Kidney tubule cell (primary cell): ENCODE data around the gene LANCL1.
"Not testable (repeated sequence)": the region's sequence is repeated elsewhere in the genome, so short reads cannot be mapped to it uniquely, and the experiment has no call there.

Experiments used
- DNase-seq: peaks from one replicate; pipeline ENCODE4 v3.0.0-alpha.2; 2018; ENCODE audit warnings: low spot score

Gene LANCL1

DNA sequence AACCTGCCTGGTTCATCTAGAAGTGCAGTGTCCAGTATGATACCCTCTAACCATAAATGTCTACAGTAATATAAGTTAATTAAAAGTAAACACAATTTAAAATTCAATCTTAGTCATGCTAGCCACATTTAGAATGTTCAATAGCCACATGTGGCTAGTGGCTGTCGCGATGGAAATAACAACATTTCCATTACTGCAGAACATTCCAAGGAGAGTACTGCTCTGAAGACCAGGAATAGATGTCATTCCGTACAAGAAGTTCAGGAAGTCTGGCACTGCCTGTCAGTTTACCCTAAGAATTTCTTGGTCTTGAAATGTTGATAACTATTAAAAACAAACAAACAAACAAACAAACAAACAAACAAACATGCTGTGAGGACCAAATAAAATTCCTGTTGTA is 17.2 kb downstream of the LANCL1 start:
- DNase-seq: no peak

DNA sequence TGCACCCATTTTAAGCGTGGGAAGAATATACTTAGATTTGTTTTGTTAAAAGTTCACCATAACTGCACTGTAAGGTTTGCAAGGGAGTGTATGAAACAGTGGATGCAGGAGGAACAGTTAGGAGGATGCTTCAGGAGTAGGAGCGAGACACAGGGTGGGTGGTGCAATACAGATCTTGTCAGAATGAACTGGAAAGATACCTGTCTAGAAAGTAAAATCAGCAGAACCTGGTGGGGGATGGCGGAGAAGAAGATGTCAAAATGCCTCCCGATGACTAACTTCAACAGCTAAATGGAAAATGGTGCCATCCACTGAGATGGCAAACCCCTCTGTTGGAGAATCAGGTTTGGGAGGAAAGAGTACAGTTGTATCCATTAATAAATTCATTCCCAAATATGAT is 18.2 kb downstream of the LANCL1 start:
- DNase-seq: no peak

DNA sequence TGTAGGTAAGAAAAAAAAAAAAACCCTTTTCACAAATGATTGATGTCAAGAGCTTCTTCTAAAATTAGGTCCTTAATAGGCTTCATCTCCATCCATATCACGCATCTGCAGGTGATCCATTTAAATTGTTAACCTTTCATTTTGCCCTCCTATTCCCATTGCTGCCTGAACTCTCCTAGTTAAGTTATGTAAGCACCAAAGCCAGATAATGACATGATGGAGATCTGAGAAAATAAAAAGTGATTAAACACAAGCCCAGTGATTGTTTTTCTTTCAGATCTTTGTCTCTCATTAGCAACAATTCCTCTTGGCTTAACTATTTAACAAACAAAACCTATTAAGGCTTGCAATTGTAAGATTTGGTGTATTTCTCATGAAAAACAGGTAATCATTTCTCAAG is 20.0 kb downstream of the LANCL1 start:
- no peak for DNase-seq

DNA sequence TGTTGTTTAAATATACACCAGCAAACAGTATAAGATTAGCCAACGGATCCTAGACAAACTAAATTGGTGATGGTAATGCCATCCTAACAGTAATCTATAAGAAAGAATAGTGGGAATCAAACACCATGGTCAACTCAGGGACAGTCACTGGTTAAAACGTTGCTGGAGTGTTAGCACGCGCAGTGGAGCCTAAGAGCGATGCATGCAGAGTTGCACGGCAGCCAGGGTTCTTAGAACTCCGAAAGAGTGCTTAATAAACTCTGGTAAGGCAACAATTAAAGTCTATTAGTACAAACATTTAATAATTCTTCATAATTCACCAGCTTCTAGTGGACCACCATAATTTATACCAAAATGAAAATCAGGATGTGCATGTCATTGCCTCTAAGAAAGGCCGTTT is 22.2 kb downstream of the LANCL1 start:
- no peak for DNase-seq

DNA sequence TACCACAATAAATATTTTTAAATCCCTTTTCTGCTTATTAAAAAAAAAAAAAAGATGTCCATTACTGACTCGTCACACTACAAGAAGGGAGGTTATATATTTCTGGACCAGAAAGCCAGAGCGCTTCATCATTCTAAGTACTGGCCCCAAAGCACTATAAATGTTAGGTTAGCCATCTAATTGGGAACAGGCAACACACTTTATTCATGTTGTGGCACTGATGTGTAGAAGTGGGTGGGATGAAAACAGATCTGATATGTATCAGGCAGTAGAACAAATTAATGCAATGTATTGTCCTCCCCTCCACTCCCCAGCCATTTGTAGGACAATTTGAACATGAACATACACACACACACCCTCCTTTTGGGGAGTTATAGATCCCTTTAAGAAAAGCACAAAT is 24.4 kb downstream of the LANCL1 start:
- DNase-seq: no peak

DNA sequence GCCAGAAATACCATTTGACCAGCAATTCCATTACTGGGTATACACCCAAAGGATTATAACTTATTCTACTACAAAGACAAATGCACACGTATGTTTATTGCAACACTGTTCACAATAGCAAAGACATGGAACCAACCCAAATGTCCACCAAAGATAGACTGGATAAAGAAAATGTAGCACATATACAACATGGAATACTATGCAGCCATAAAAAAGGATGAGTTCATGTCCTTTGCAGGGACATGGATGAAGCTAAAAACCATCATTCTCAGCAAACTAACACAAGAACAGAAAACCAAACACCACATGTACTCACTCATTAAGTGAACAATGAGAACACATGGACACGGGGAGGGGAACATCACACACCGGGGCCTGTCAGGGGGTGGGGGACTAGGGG is 25.6 kb downstream of the LANCL1 start:
- DNase-seq: not testable (repeated sequence)

DNA sequence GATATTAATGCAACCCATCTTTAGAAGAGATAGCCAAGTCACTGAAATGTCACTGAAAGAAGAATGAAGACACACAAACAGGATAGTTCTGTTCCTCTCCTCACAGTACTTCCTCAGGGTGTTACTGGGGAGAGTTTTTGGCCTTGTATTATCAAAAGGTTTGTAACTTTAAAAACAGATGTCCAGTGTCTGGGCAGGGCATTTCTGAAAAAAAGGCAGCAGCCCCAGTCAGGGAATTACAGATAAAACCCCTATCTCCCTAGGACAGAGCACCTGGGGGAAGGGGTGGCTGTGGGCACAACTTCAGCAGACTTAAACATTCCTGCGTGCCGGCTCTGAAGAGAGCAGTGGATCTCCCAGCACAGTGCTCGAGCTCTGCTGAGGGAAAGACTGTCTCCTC is 30.8 kb downstream of the LANCL1 start:
- no peak for DNase-seq

DNA sequence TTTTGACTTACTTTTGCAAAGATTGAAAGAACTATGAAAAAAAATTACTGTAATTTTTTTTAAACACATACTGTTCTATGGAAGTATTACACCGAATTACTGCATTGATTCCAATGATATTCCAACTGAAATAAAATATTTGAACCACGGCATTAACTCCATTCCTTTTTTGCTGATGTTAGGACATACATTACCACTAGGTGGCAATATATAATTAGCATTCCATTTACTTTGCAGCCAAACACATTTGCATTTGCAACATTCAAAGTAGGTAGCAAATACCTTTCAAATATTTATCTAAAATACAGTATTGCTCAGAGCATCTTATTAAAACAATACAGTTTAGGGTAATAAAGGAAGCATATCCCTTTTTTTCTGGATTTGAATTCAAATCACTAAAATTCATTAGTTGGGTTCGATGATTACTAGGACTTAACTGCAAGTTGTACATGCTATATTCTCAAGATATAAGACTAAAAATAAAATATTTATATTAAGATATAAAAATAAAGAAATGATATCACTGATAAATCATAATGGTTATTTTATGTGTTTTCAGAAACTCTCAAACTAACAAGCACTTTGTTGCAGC is 31.3 kb downstream of the LANCL1 start:
- DNase-seq: peak; percentile 31

DNA sequence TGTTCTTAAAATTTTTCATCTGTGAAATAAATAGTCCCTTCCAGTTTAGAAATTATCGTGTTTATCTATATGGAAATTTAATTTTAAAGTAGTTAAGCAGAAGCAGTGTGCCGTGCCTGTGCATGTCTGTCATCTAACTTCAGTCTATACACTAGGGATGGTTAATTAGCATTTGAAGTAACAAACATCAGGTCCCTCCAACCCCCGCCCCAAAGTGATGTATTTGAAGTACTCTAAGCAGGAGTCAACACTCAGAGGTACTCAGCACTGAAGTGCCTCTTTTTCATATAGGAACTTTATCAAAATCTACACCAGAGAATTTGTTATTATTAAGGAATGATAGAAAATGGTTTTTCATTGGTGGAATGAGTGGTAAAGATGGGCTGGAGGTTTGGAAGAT is 33.0 kb downstream of the LANCL1 start:
- DNase-seq: no peak

DNA sequence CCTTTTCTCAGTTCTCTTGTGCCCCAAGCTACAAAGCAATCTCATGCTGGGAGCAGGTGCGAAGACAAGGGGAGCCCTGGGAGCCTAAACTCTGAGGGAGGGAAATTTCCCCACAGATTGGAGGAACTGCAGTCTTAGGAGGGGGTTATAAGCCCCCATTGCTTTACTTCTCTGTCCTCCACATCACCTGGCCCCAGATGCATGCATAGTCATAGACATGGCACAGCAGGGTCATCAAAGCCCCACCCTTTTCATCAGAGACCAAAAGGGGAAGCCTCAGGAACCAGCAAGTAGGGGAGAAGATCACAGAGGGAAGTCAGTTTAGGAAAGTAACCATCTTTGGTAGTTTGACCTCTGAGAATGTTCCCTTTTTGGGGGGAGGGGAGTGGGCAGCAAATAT is 33.7 kb downstream of the LANCL1 start:
- DNase-seq: no peak

DNA sequence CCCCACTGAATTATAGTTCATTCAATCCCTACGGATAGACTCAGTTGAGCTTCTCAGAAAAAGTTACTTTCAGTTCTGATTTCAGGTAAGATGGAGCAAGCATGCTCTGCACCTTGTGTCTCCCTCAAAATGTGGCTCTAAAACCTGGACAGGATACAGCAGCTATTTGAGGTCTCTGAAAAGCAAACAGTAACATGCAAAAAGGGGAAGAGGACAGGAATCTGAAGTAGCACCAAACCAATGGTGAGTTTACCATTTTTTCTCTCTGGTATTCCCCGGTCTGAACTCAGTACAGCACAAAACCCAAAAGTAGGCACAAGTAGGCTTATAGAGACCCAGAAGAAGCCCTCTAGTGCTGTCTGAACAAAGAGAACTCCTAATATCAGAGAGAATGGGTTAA is 34.1 kb downstream of the LANCL1 start:
- DNase-seq: no peak

DNA sequence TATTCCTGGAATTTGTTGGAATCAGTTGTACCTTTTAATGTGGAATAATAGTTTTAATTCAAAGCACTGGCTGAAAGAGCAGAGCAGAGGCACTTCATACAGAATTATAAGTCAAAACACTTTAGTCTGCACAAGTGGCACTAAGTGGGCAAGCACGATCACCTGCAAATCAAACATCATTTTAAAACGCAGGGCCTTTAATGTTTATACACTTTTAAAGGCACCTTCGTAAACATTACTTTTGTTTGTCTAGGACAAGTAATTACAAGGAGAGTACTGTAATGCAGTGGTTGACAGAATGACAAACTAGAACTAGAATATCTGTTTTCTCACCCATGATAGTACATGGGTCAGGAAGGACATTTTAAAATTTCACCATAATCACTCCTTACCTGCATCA is 36.4 kb downstream of the LANCL1 start:
- DNase-seq: no peak

DNA sequence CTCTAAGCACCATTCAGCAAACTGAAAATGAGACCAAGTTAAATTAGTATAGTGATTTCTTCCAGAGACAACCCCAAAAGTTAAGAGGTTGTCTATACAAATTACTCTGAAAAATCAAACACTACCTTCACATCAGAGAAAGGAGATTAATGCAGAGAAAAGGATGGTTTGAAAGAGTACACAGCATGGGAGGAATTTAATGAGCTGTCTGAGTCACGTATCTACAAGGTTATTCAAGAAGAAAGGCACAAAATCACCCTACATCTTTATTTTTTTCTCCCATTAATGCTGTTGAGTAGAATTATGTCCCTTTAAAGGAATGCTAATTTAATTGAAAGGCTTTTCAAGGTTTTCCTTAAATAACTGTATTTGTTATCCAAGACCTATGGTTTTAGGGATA is 41.1 kb downstream of the LANCL1 start:
- no peak for DNase-seq

DNA sequence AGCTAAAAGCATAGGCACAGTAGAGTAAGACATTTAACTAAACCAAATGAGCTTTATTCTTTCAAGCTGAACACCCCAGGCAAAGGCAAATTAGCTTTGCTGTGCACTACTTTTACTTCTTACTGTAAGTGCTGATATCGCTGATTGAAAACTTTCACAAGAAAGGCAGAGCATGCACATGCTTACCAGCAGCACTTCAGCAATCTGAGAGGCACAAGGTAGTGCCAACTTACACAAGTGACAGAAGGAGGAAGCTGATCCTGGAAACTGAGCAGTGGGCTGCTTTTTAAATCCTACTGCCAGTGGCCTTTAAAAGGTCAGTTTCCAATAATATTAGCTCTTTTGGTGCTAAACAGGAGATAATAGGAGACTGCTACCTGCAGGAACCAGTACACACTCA is 43.9 kb downstream of the LANCL1 start:
- no peak for DNase-seq

DNA sequence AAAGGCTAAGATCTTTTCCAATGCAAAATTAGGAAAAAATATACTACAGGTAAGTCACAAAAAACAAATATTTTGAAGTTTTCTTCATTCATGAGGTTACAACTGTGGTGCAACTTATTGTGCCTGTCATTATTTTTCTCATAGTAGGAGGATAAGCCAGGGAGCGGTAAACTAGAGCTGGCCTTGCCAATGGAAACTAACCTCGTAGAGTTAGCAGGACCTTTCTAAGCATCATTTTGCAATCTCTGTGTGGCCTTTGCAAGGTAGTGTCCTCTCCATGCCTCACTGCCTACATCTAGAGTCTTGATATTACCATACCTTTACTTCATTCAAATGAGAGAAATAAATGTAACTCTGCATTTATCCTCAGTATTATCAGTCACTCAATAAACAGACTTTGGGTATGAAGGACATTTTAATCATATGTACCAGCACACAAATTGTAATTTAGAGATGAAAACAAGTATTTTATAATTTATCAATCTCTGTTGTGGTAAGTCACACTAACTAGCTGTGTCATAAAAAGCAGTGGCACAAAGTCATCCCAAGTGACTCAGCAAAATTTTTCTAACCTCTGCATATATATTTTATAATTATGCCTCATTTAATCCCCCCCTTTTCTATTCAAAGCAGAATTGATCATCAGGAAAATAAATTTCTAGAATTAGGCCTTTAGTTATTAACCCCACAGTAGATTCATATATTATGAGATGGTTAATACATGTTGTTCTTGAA is 47.0 kb downstream of the LANCL1 start:
- no peak for DNase-seq

DNA sequence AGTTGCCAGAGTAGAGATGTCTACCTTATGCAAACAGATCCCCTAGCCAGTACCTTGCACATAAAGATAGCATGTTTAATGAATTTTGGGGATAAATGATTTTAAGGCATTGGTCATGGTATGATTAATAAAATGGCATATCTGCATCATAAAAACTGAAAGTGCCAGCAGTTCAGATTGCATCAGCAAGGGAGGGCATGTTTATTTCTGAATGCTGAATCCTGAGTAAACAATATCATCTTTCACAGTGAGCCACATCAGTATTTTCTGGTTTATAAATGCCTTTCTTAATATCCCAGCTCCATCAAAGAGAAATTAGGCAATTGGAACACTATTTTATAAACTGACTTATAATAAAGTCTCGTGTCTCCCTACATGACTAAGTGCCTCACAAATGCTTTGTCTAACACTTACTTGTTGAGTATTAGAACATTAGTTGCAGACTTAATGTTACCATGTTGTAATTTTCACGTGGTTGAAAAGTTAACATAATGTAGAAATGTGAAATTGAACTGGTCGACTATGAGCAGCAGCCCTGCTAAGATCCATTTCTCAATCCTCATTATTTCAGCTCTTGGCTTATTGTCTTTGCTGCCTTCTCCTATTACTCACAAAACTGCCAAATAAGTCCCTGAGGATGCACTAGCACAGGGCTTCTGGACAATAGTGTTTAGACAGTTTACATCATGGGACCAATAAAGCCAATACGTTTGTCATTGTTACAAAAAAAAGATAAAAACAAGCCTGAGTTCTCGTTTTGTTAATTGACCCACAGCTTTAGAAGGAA is 48.0 kb downstream of the LANCL1 start:
- no peak for DNase-seq

DNA sequence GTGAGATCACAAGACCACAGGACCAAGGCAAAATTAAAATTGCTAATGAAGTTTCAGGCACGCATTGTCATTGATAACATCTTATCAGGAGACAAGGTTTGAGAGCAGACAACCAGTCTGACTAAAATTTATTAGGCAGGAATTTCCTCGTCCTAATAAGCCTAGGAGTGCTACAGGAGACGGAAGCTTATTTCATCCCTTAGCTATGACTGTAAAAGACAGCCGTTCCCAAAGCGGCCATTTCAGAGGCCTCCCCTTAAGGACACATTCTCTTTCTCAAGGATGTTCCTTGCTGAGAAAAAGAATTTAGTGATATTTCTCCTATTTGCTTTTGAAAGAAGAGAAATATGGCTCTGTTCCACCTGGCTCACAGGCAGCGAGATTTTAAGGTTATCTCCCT is 49.2 kb downstream of the LANCL1 start:
- not testable (repeated sequence) for DNase-seq

DNA sequence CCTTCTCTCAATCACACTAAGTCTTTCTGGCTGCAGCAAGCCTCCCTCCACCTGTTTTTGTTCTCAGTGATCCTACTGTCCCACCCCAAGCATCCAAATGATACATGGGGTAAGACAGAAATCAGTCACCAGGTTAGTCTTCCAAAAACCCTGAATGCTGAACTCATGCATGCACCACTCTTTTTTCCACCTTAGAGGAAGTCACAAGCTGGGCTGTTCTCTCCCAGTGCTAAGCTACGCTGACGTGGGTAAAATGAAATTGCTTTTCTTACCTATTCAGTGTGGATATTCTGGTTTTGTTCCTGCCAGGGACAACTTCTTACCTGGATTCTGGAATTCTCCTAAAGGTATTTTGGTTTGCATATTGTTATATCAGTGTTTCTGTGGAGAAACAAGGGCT is 54.2 kb downstream of the LANCL1 start:
- DNase-seq: no peak

DNA sequence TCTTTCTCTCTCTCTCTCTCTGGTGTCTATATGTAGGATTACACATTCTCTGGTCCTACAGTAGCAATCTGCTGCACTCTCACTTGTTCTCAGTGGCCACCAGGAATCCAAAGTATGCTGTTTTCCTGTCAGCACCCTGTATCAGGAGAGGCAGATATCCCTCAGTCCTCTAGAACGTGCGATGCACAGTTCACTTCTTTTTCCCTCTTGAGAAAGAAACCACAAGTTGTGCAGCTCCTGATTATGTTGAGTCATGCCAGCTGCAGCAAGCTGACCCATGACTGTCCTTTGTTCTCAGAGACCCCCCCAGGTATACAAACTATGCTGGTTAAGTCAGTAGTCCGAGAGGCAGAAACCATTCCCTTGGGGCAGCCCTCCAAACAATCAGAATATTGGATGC is 54.6 kb downstream of the LANCL1 start:
- peak; percentile 72 for DNase-seq

DNA sequence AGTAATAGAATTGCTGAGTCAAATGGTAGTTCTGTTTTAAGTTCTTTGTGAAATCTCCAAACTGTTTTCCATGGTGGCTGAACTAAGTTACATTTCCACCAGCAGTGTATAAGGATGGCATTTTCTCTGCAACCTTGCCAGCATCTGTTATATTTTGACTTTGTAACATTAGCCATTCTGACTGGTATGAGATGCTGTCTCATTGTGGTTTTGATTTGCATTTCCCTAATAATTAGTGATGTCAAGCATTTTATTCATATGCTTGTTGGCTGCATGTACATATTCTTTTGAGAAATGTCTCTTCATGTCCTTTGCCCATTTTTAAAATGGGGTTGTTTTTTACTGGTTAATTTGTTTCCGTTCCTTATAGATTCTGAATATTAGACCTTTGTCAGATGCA is 63.9 kb downstream of the LANCL1 start:
- no peak for DNase-seq

DNA sequence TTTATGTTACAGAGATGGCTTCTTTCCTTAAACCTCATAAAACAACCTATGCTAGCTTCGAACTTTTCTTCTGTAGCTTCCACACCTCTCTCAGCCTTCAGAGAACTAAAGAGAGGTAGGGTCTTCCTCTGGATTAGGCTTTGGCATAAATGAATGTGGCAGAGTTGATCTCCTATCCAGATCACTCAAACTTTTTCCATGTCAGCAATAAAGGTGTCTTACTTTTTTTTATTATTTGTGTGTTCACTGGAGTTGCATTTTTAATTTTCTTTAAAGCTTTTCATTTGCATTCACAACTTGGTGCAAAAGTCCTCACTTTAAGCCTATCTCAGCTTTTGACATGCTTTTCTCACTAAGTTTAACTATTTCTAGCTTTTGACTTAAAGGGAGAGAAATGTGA is 66.0 kb downstream of the LANCL1 start:
- no peak for DNase-seq

DNA sequence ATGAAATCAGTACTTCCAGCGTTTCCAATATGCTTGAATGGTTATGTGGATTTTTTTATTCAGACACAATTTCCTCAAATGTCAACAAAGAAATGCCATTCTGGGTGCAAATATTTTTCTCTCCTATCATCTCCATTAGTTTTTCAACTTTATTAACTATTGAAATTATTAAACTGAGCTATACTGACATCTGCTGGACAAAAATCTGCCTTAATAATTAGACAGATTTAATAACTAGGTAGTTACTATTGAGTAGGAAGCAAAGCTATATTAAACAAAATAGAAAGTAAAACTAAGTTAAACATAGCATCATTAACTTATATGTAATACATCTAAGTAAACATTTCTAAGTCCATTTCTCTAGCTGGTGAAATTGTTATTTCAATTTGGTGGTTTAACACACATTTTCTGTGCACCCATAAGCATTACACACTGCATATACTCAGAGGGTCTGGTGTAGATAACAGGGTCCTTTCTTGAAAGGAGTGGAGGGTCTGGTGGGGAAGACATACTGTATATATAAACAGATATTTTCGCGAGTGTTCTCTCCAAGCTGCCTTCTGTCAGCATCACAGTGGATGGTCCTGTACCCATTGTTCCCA is 77.0 kb downstream of the LANCL1 start:
- peak; percentile 33 for DNase-seq

DNA sequence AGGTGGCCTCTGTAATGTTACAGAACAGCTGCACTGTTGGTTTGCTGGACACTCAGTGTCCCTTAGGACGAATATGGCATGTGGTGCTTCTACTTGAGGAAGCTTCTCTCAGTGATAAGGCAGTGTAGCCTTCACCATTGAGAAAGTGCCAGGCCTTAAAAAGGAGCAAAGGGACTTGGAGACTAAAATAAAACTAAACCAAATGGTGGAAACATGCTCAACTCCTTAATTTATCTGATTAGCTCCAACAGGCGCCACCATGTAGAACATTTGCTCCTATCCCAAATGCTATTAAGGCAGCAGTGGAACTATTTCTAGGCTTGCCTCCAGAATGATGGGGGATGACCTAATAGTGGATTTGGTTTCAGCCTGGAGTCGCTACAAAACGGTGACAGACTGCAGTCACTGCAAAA is 84.1 kb downstream of the LANCL1 start:
- no peak for DNase-seq
